ENCODE data around the gene KIAA1671. TPM values are rescaled to one million over a fixed set of nuclear protein-coding genes. Genes with fewer than 3 reads are reported as not detected.

Gene KIAA1671
- total RNA-seq, 4 donors from 2014 or later: 7.5 to 26.5 (median 9.1) TPM

DNA sequence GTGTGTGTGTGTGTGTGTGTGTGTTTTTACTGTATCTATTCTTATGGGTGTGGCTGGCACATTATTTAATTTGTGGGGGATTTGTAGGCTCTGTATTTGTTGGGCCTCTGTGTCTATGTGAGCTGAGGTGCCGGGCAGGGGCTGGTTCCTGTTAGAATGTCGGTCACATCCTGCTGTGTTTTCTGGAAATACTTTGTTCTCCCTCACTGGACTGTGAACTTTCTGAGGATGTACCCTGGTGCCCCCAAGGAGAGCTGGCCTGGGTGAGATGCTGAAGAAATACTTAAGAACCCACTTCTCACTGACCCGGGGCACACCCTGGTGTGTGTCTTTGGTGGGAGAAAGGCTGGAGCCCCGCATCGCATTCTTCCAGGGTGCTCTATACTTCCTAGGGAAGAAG, 28.6 kb downstream of the KIAA1671 start:
- TF ChIP-seq, protein P1, sequence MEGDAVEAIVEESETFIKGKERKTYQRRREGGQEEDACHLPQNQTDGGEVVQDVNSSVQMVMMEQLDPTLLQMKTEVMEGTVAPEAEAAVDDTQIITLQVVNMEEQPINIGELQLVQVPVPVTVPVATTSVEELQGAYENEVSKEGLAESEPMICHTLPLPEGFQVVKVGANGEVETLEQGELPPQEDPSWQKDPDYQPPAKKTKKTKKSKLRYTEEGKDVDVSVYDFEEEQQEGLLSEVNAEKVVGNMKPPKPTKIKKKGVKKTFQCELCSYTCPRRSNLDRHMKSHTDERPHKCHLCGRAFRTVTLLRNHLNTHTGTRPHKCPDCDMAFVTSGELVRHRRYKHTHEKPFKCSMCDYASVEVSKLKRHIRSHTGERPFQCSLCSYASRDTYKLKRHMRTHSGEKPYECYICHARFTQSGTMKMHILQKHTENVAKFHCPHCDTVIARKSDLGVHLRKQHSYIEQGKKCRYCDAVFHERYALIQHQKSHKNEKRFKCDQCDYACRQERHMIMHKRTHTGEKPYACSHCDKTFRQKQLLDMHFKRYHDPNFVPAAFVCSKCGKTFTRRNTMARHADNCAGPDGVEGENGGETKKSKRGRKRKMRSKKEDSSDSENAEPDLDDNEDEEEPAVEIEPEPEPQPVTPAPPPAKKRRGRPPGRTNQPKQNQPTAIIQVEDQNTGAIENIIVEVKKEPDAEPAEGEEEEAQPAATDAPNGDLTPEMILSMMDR (IDR thresholded peaks at IDR 0.05): no peak
- no peak for ATAC-seq (ENCODE audit: low FRiP score)

DNA sequence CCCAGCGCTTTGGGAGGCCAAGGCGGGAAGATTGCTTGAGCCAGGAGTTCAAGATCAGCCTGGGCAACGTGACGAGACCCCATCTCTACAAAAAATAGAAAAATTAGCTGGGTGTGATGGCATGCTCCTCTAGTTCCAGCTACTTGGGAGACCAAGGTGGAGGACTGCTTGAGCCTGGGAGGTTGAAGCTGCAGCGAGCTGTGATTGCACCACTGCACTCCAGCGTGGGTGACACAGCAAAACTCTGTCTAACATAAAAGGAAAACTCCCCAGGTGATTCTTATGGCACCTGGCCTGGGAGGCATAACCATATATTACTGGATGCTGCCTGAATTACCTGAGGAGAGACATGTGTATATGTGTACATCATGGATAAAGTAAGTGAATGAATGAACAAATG, 29.1 kb downstream of the KIAA1671 start:
- DNase-seq (ENCODE audit: low spot score) (no peak), ATAC-seq (ENCODE audit: low FRiP score) (no peak)
- TF ChIP-seq, protein P1 (IDR thresholded peaks at IDR 0.05): no peak

More for the DNA sequence above, 28.6 kb downstream of the KIAA1671 start:
- no peak for DNase-seq (ENCODE audit: low spot score)

DNA sequence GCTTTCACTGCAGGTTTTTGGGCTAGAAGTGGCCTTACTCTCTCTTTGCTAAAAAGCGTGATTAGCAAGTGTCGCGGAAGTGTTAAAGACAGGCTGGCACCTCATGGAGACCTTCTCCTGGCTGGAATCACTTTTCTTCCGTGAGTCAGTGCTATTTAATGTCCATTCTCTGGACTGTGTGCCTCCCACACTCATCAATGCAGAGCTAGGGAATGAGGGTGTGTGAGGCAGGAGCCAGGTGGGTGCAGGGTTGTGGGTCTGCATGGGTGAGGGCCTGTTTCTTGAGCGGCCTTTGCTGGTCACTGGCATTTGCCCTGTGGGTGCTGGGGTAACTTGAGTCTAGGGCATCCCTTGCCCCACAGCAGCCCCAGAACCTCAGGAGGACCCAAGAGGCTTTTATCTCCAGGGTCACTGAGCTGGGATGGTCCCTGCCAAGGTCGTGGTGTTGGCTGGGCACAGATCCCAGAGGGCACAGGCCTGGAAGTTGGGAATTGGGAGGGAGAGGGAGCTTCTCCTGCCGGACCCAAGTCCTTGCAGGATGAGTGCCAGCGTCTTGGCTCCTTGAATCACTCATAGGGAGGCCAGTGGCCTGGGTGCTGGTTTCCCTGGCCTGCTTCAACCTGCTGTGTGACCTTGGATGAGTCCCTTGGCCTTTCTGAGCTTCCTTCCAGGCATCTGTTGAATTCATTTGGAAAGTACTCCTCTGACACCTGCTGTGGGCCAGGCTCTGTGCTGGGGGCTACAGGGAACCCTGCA, 30.0 kb downstream of the KIAA1671 start:
- ATAC-seq (ENCODE audit: low FRiP score): no peak
- no peak for DNase-seq (ENCODE audit: low spot score)

DNA sequence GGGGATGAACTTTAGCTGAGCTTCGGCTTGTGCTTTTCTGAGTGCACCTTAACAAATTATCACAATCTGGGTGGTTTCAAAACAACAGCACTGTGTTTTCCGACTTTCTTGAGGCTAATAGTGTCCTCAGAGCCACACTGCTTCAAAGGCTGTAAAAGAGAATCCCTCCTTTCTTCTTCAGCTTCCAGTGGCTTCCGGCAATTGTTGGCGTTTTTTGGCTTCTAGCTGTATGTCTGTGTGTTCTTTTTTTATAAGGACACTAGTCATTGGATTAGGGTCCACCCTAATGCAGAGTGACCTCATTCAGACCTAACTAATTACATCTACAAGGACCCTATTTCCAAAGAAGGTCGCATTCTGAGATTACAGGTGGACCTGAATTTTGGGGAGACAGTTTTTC, 30.6 kb downstream of the KIAA1671 start:
- DNase-seq (ENCODE audit: low spot score): no peak
- TF ChIP-seq, protein P1 (IDR thresholded peaks at IDR 0.05): no peak
- no peak for ATAC-seq (ENCODE audit: low FRiP score)

More for the DNA sequence above, 30.0 kb downstream of the KIAA1671 start:
- TF ChIP-seq, protein P1 (IDR thresholded peaks at IDR 0.05): no peak

DNA sequence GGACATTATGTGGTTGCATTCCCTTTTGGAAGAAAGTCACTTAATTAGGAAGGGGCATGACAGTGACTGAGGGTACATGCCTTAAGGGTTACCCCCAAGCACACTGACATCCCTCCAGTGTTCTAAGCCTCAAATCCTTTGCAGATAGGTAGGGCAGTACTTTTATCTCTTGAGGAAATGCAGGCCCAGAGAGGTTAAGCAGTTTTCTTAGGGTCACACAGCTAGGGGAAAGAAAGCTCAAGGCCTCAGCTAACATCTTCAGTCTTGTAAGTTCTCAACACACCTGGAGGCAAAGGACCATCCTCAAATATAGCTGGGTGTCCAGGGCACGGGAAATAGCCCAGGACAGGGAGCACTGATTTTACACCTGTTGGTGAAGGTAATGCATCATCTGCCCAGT, 31.6 kb downstream of the KIAA1671 start:
- DNase-seq (ENCODE audit: low spot score): no peak
- TF ChIP-seq, protein P1 (IDR thresholded peaks at IDR 0.05): no peak
- ATAC-seq (ENCODE audit: low FRiP score): no peak

DNA sequence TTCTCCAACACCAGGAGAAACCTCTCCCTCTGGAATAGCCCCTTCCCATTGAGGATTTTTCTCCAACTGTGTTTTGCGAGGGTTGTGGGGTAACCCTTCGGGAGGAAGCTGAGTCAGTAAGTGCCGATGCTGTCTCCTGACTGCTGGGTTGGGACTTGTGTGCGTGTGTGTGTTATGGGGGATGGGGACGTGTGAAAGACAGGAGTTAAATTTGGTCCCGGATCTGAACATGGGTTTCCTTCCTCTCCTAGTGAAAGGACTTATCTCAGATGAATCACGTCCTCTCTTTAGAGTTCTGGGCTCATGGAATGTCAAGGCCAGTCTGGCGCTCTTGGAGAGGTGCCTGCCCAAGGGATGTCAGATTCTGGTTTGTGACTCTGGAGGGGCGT, 33.3 kb downstream of the KIAA1671 start:
- TF ChIP-seq, protein P1 (IDR thresholded peaks at IDR 0.05): no peak
- peak; percentile 45 for ATAC-seq (ENCODE audit: low FRiP score)

DNA sequence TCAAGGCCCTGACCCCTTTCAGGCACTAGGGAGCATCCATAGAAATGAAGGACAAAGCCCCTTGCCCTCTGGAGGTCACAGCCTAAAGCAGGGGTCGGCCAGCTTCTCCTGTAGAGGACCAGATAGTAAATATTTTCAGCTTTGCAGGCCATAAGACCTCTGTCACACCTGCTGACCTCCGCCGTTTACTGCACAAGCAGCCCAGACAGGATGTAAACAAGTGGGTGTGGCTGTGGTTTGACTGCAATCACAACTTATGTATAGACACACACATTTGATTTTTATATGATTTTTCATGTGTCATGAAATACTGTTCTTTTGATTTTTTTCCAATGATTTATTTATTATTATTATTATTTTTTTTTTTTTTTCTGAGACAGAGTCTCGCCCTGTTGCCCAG, 34.3 kb downstream of the KIAA1671 start:
- DNase-seq (ENCODE audit: low spot score) (no peak), ATAC-seq (ENCODE audit: low FRiP score) (no peak)
- TF ChIP-seq, protein P1 (IDR thresholded peaks at IDR 0.05): no peak

More for the DNA sequence above, 33.3 kb downstream of the KIAA1671 start:
- no peak for DNase-seq (ENCODE audit: low spot score)
